CD14-positive monocyte (primary cell): Measurements from ENCODE around the gene ARHGAP33. TPM values are rescaled to one million over a fixed set of nuclear protein-coding genes. Genes with fewer than 3 reads are reported as not detected.

Source experiments
- DNase-seq, 3 donors: peaks; one replicate each; pipeline ENCODE4 v3.0.0-alpha.2; 2011 to 2022
- H2AFZ ChIP-seq: 2 replicates; pipeline ENCODE4 v1.6.0; 2012; ENCODE audit warnings: mild to moderate bottlenecking, low read depth, low read length, inconsistent platforms; ENCODE audit not compliant: insufficient read depth, poor library complexity, severe bottlenecking
- H3K27ac ChIP-seq, 2 donors: 1 replicate in 1 of 2; 2 replicates in 1 of 2; pipeline ENCODE4 v1.5.1; 2012 to 2013; ENCODE audit warnings: low read length in 2 of 2, control low read depth in 1 of 2, inconsistent platforms in 1 of 2, low read depth in 1 of 2, mild to moderate bottlenecking in 1 of 2
- H3K27me3 ChIP-seq, 2 donors: one replicate each; pipeline versions ENCODE4 v1.6.0 to v1.6.1; 2011 to 2013; ENCODE audit warnings: low read length in 2 of 2; ENCODE audit not compliant: control insufficient read depth in 2 of 2, insufficient read depth in 2 of 2
- H3K36me3 ChIP-seq, 2 donors: replicated peaks in 1 of 2; 1 replicate in 1 of 2; 2 replicates in 1 of 2; pipeline versions ENCODE4 v1.5.1 to v1.6.1; 2012 to 2013; ENCODE audit warnings: low read length in 2 of 2, control low read depth in 1 of 2, inconsistent platforms in 1 of 2, mild to moderate bottlenecking in 1 of 2; ENCODE audit not compliant: insufficient read depth in 2 of 2, control insufficient read depth in 1 of 2
- H3K4me1 ChIP-seq, 2 donors: 1 replicate in 1 of 2; 2 replicates in 1 of 2; pipeline versions ENCODE4 v1.5.1 to v1.6.1; 2012 to 2013; ENCODE audit warnings: low read length in 2 of 2, control low read depth in 1 of 2, inconsistent platforms in 1 of 2, mild to moderate bottlenecking in 1 of 2, moderate library complexity in 1 of 2; ENCODE audit not compliant: insufficient read depth in 2 of 2, control insufficient read depth in 1 of 2
- H3K4me2 ChIP-seq: replicated peaks from 2 replicates; pipeline ENCODE3; 2012; ENCODE audit warnings: low read length, moderate library complexity, mild to moderate bottlenecking; ENCODE audit not compliant: poor library complexity, severe bottlenecking; ENCODE audit errors: extremely low read depth
- H3K4me3 ChIP-seq, 3 experiments: fragments of 200-600 bp in 1 of 3; sonication (generic) in 1 of 3; replicated peaks in 1 of 3; 1 replicate in 2 of 3; 2 replicates in 1 of 3; pipeline ENCODE4 v1.5.1; 2011 to 2013; ENCODE audit warnings: low read length in 3 of 3, mild to moderate bottlenecking in 3 of 3, control low read depth in 2 of 3, low read depth in 2 of 3, inconsistent platforms in 1 of 3, moderate library complexity in 1 of 3
- H3K79me2 ChIP-seq: 2 replicates; pipeline ENCODE4 v1.6.0; 2012; ENCODE audit warnings: mild to moderate bottlenecking, control low read depth, inconsistent platforms, low read length, moderate library complexity; ENCODE audit not compliant: insufficient read depth
- H3K9ac ChIP-seq: 2 replicates; pipeline ENCODE4 v1.6.0; 2017; ENCODE audit warnings: low read length, mild to moderate bottlenecking; ENCODE audit not compliant: insufficient read depth, poor library complexity, severe bottlenecking
- H3K9me3 ChIP-seq, 2 donors: replicated peaks in 1 of 2; 1 replicate in 1 of 2; 2 replicates in 1 of 2; pipeline versions ENCODE4 v1.5.1 to v1.6.1; 2012 to 2013; ENCODE audit warnings: low read length in 2 of 2, control low read depth in 1 of 2; ENCODE audit not compliant: control insufficient read depth in 1 of 2, insufficient read depth in 1 of 2
- H4K20me1 ChIP-seq: 2 replicates; pipeline ENCODE4 v1.6.0; 2012; ENCODE audit warnings: mild to moderate bottlenecking, low read length, control low read depth, moderate library complexity; ENCODE audit not compliant: insufficient read depth
- H3K27ac Mint-ChIP-seq, 7 donors: one replicate each; pipeline ENCODE4 v1.8.0; 2020; ENCODE audit warnings: mild to moderate bottlenecking in 7 of 7, mixed read lengths in 7 of 7, moderate library complexity in 6 of 7, inconsistent platforms in 2 of 7
- H3K27me3 Mint-ChIP-seq, 3 donors: one replicate each; pipeline ENCODE4 v1.8.0; 2021 to 2022; ENCODE audit warnings: low read depth in 3 of 3, mild to moderate bottlenecking in 3 of 3, mixed read lengths in 3 of 3, moderate library complexity in 3 of 3, inconsistent platforms in 1 of 3
- H3K36me3 Mint-ChIP-seq, 2 donors: one replicate each; pipeline ENCODE4 v1.8.0; 2020; ENCODE audit warnings: mixed read lengths in 2 of 2, inconsistent platforms in 1 of 2, mild to moderate bottlenecking in 1 of 2
- H3K4me1 Mint-ChIP-seq: one replicate; pipeline ENCODE4 v1.8.0; 2020; ENCODE audit warnings: mild to moderate bottlenecking, mixed read lengths
- H3K4me3 Mint-ChIP-seq, 2 donors: one replicate each; pipeline ENCODE4 v1.8.0; 2020; ENCODE audit warnings: mild to moderate bottlenecking in 2 of 2, mixed read lengths in 2 of 2, moderate library complexity in 1 of 2
- H3K9me3 Mint-ChIP-seq, 7 donors: one replicate each; pipeline ENCODE4 v1.8.0; 2020 to 2022; ENCODE audit warnings: mixed read lengths in 7 of 7, mild to moderate bottlenecking in 6 of 7, moderate library complexity in 6 of 7, inconsistent platforms in 2 of 7
- CTCF ChIP-seq: fragments of 200-600 bp; IDR thresholded peaks from one replicate; pipeline ENCODE4 v1.8.0; 2022; ENCODE audit warnings: antibody characterized with exemption, mild to moderate bottlenecking
- WGBS: methylation state at CpG from one replicate; pipeline ENCODE4 v1.1.5; 2013; ENCODE audit warnings: missing lambda C conversion rate; ENCODE audit not compliant: insufficient coverage; 5-methylcytosine and 5-hydroxymethylcytosine counted together
- intact Hi-C, 2 donors: fragments of 100-400 bp; cut with micrococcal nuclease; formaldehyde crosslinking; loops; one replicate each; pipeline versions ENCODE4 v1.15.0 to v1.15.1; 2023
- polyA plus RNA-seq, 3 donors: library from polyadenylated mRNA; depleted of rRNA in 1 of 3; unstranded in 2 of 3; stranded (reverse) in 1 of 3; fragments of 300-500 nt in 2 of 3; fragments of >200 nt in 1 of 3; fragmentation: Illumina TruSeq in 2 of 3; gene quantifications; 1 replicate in 2 of 3; 2 replicates in 1 of 3; pipeline ENCODE4 v1.2.3, GENCODE V29; 2012 to 2021

Gene ARHGAP33
- polyA plus RNA-seq, 3 donors = 8.6 TPM; not detected in 2

- Mint-ChIP-seq H3K27ac (peak overlapping the region in 1 of 7 donors; percentile 72), H3K27me3 (peaks cover 18 to 32% (median 25%) of the 10 kb centered on the region in 3 donors), H3K4me3 (peak overlapping the region in 1 of 2 donors; percentile 30), H3K9me3 (peaks cover 0 to 8% (median 3%) of the 10 kb centered on the region in 7 donors), H3K4me1 (peaks cover 36% of the 10 kb centered on the region), H3K36me3 (peaks cover 34 to 39% of the 10 kb centered on the region in 2 donors)
- TF ChIP-seq CTCF = no peak
- H2AFZ ChIP-seq = no peak overlapping the region
- no peak overlapping the region for H3K9ac ChIP-seq
- peaks cover 33 to 47% of the 10 kb centered on the region in 2 donors for H3K4me1 ChIP-seq
- peaks cover 6% of the 10 kb centered on the region for H4K20me1 ChIP-seq
- no peak overlapping the region for H3K27ac ChIP-seq
- no peak for DNase-seq
- H3K4me2 ChIP-seq = no peak overlapping the region
- peaks cover 24 to 30% of the 10 kb centered on the region in 2 donors for H3K36me3 ChIP-seq
- no peaks in the 10 kb centered on the region for H3K9me3 ChIP-seq
- intact Hi-C loops = loop anchor here in 1 of 2 donors (10.0 kb wide), 1 partner anchor 361 kb away; the partner anchor contains the start of genes OVOL3, POLR2I and TBCB
- 97% methylated on average over 17 of the region's 20 CpGs for WGBS
- peaks cover 11% of the 10 kb centered on the region for H3K79me2 ChIP-seq
- H3K27me3 ChIP-seq = peaks cover 9 to 21% of the 10 kb centered on the region in 2 donors
- H3K4me3 ChIP-seq = no peak overlapping the region
These were observed 21.6 kb upstream of the ARHGAP33 start for GRCh38 chr19:35753634-35754369.

GRCh38 chr19:35754370-35755130 is 20.8 kb upstream of the ARHGAP33 start:
- WGBS = 93% methylated on average over 7 of the region's 13 CpGs
- H3K9me3 ChIP-seq = no peaks in the 10 kb centered on the region
- Mint-ChIP-seq H3K27ac (peak overlapping the region in 3 of 7 donors; percentile 39 to 72 (median 44)), H3K9me3 (peaks cover 0 to 8% (median 3%) of the 10 kb centered on the region in 7 donors), H3K4me1 (peaks cover 37% of the 10 kb centered on the region), H3K36me3 (peaks cover 34 to 39% of the 10 kb centered on the region in 2 donors), H3K4me3 (peak overlapping the region in 1 of 2 donors; percentile 85), H3K27me3 (peaks cover 18 to 32% (median 25%) of the 10 kb centered on the region in 3 donors)
- H3K4me2 ChIP-seq = no peak overlapping the region
- no peak overlapping the region for H2AFZ ChIP-seq
- H3K79me2 ChIP-seq = peaks cover 12% of the 10 kb centered on the region
- no peak for DNase-seq
- peaks cover 12% of the 10 kb centered on the region for H4K20me1 ChIP-seq
- no peak overlapping the region for H3K9ac ChIP-seq
- peaks cover 9 to 21% of the 10 kb centered on the region in 2 donors for H3K27me3 ChIP-seq
- no peak for TF ChIP-seq CTCF
- H3K4me3 ChIP-seq = peak overlapping the region in 1 of 3 experiments; percentile 100
- no peak overlapping the region for H3K27ac ChIP-seq
- peaks cover 25 to 30% of the 10 kb centered on the region in 2 donors for H3K36me3 ChIP-seq
- peaks cover 29 to 45% of the 10 kb centered on the region in 2 donors for H3K4me1 ChIP-seq
- intact Hi-C loops = loop anchor here in 1 of 2 donors (5.0 to 10.0 kb wide), 2 partner anchors 258 to 360 kb away; partner anchors contain the start of genes ALKBH6, OVOL3, POLR2I and TBCB
